Caco-2 (cell line): ENCODE data around the gene RAB12. TPM values are rescaled to one million over a fixed set of nuclear protein-coding genes. Genes with fewer than 3 reads are reported as not detected.

Experiments used
- BruUV-seq: library from RNA; stranded (reverse); fragments of 400-500 nt; replicated peaks from 2 replicates; lab custom pipeline; 2021; lab: Mats Ljungman, UMichigan
- CTCF ChIA-PET: fragments of 300-600 bp; sonication (Branson Sonifier 250); formaldehyde crosslinking; loops from one replicate; lab custom pipeline; 2022; ENCODE audit warnings: antibody characterized with exemption; lab: Charles Lee
- POLR2A ChIA-PET: fragments of 300-600 bp; sonication (Branson Sonifier 250); formaldehyde crosslinking; loops from one replicate; lab custom pipeline; 2022; ENCODE audit warnings: antibody characterized with exemption; lab: Charles Lee
- DNase-seq, 2 experiments: peaks; one replicate each; pipeline versions ENCODE4 v3.0.0 to v3.0.0-alpha.2; 2020 to 2022
- H3K27me3 ChIP-seq: replicated peaks from 2 replicates; pipeline ENCODE4 v1.6.0; 2011; ENCODE audit warnings: low read length; ENCODE audit not compliant: control insufficient read depth, insufficient read depth
- H3K36me3 ChIP-seq: 2 replicates; pipeline ENCODE4 v1.5.1; 2011; ENCODE audit warnings: low read length; ENCODE audit not compliant: control insufficient read depth, insufficient read depth
- H3K4me1 ChIP-seq: fragments of 250-450 bp; sonication (Bioruptor Pico); 2 replicates; pipeline ENCODE4 v1.5.1; 2020; ENCODE audit warnings: mild to moderate bottlenecking
- H3K4me3 ChIP-seq: 2 replicates; pipeline ENCODE4 v1.5.1; 2011; ENCODE audit warnings: low read depth, mild to moderate bottlenecking, control low read depth, low read length
- H3K9me3 ChIP-seq: fragments of 250-450 bp; sonication (Bioruptor Pico); 2 replicates; pipeline ENCODE4 v1.5.1; 2020; ENCODE audit warnings: mild to moderate bottlenecking, moderate library complexity
- H3K27ac Mint-ChIP-seq: one replicate; pipeline ENCODE4 v1.8.0; 2022; ENCODE audit warnings: mixed read lengths; ENCODE audit not compliant: unreplicated experiment
- H3K27me3 Mint-ChIP-seq: one replicate; pipeline ENCODE4 v1.8.0; 2022; ENCODE audit warnings: mixed read lengths; ENCODE audit not compliant: insufficient read depth, unreplicated experiment
- H3K36me3 Mint-ChIP-seq: one replicate; pipeline ENCODE4 v1.8.0; 2022; ENCODE audit warnings: mild to moderate bottlenecking, mixed read lengths; ENCODE audit not compliant: insufficient read depth, unreplicated experiment
- H3K4me1 Mint-ChIP-seq: one replicate; pipeline ENCODE4 v1.8.0; 2022; ENCODE audit warnings: low read depth, mixed read lengths; ENCODE audit not compliant: unreplicated experiment
- H3K4me3 Mint-ChIP-seq: one replicate; pipeline ENCODE4 v1.8.0; 2022; ENCODE audit warnings: mild to moderate bottlenecking, moderate library complexity, mixed read lengths; ENCODE audit not compliant: unreplicated experiment
- H3K9me3 Mint-ChIP-seq: one replicate; pipeline ENCODE4 v1.8.0; 2022; ENCODE audit warnings: mixed read lengths; ENCODE audit not compliant: unreplicated experiment
- intact Hi-C: fragments of 100-400 bp; cut with micrococcal nuclease; formaldehyde crosslinking; loops from one replicate; pipeline ENCODE4 v1.10.0; 2022; ENCODE audit not compliant: unreplicated experiment
- total RNA-seq: library from RNA; stranded (reverse); gene quantifications from 2 replicates; pipeline ENCODE4 v1.2.3, GENCODE V29; 2022
- TF ChIP-seq, protein P1 (sequence below), 2 experiments: fragments of 200-600 bp in 1 of 2; IDR thresholded peaks; 1 replicate in 1 of 2; 2 replicates in 1 of 2; pipeline versions ENCODE4 v1.5.1 to v1.8.0; 2011 to 2022; ENCODE audit warnings: antibody characterized with exemption in 1 of 2, control low read depth in 1 of 2, inconsistent platforms in 1 of 2, low read depth in 1 of 2, low read length in 1 of 2, mild to moderate bottlenecking in 1 of 2, moderate library complexity in 1 of 2; ENCODE audit not compliant: insufficient read depth in 1 of 2, severe bottlenecking in 1 of 2, unreplicated experiment in 1 of 2

RAB12 gene
- total RNA-seq, 1 experiment from 2014 or later: 42.8 TPM

DNA sequence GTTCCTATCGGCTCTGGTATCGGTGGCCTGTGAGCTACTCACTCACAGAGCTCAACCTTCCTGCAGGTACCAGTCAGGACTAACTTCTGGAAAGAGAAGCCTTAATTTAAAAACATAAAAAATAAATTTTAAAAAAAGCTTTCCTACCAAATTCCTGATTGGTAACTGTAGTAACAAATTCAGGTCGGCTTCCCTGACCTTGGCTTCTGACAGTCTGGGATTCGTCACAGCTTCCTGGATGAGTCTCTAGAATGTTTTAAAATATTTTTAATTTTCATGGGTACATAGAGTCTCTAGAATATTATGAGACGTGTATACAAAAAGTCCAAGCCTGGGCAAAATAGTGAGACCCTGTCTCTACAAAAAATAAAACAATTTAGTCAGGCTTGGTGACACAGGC, 51.1 kb downstream of the RAB12 start:
- Histone ChIP-seq H3K4me1 (no peaks in the 10 kb centered on the region), H3K9me3 (no peaks in the 10 kb centered on the region), H3K27me3 (no peaks in the 10 kb centered on the region), H3K4me3 (no peak overlapping the region), H3K36me3 (no peaks in the 10 kb centered on the region)
- TF ChIP-seq, protein P1, sequence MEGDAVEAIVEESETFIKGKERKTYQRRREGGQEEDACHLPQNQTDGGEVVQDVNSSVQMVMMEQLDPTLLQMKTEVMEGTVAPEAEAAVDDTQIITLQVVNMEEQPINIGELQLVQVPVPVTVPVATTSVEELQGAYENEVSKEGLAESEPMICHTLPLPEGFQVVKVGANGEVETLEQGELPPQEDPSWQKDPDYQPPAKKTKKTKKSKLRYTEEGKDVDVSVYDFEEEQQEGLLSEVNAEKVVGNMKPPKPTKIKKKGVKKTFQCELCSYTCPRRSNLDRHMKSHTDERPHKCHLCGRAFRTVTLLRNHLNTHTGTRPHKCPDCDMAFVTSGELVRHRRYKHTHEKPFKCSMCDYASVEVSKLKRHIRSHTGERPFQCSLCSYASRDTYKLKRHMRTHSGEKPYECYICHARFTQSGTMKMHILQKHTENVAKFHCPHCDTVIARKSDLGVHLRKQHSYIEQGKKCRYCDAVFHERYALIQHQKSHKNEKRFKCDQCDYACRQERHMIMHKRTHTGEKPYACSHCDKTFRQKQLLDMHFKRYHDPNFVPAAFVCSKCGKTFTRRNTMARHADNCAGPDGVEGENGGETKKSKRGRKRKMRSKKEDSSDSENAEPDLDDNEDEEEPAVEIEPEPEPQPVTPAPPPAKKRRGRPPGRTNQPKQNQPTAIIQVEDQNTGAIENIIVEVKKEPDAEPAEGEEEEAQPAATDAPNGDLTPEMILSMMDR (IDR thresholded peaks at IDR 0.05; ENCODE audit: insufficient read depth in 1 of 2, low read depth in 1 of 2, low read length in 1 of 2, severe bottlenecking in 1 of 2, unreplicated experiment in 1 of 2): no peak
- Mint-ChIP-seq H3K4me3 (no peak overlapping the region), H3K4me1 (peaks cover 12% of the 10 kb centered on the region), H3K9me3 (no peaks in the 10 kb centered on the region), H3K27ac (no peak overlapping the region), H3K27me3 (no peaks in the 10 kb centered on the region), H3K36me3 (no peaks in the 10 kb centered on the region)
- DNase-seq: no peak
- BruUV-seq: no TSS peak
- CTCF ChIA-PET: no interaction called here
- POLR2A ChIA-PET: no interaction called here
- intact Hi-C loops: no loop called here

DNA sequence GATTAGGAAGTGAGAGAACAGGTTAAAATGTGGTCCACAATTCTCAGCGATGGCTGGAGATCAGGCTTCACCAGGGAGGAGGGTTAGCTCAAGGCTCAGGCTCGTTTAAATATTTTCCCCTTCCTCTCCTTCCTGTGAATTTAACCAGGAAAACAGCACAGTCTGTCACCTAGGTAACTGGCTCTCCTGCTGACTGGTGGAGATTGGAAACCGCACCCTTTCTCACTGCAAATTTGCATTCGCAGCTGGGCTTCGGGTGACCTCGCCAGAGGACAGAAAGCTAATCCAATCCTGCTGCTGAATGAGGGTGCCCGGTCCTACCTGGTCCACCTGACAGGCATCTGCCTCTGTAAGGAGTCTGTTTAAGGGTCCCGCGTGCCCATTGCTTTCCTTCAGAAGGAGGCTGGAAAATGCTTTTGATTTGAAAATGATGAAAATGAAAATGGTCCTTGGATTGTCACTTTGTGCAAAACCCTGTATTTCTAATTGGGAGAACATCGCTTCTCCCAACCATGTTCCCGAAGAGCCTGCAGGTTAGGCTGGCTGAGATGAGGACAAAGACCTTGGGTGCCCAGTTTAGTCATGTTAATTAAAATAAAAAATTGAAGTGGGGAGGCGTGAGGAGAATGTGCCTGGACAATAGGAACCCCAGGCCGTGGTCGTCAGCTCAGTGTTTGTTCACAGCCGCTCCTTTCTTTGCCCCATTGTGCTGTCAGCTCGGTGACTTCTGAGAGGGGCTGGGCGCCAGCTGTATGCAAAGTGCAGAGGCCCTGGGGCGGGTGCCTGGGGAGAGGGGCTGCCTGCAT, 52.7 kb downstream of the RAB12 start:
- H3K36me3 ChIP-seq: no peaks in the 10 kb centered on the region
- Mint-ChIP-seq H3K4me3 (no peak overlapping the region), H3K27me3 (no peaks in the 10 kb centered on the region), H3K4me1 (peaks cover 12% of the 10 kb centered on the region), H3K9me3 (no peaks in the 10 kb centered on the region), H3K36me3 (no peaks in the 10 kb centered on the region), H3K27ac (no peak overlapping the region)
- ChIA-PET CTCF (no interaction called here), POLR2A (no interaction called here)
- H3K9me3 ChIP-seq: no peaks in the 10 kb centered on the region
- TF ChIP-seq, protein P1 (IDR thresholded peaks at IDR 0.05; ENCODE audit: insufficient read depth in 1 of 2, low read depth in 1 of 2, low read length in 1 of 2, severe bottlenecking in 1 of 2, unreplicated experiment in 1 of 2): no peak
- intact Hi-C loops: no loop called here
- H3K4me3 ChIP-seq: no peak overlapping the region
- no peaks in the 10 kb centered on the region for H3K27me3 ChIP-seq
- no TSS peak for BruUV-seq
- DNase-seq: peak in 1 of 2 experiments; percentile 22
- no peaks in the 10 kb centered on the region for H3K4me1 ChIP-seq

DNA sequence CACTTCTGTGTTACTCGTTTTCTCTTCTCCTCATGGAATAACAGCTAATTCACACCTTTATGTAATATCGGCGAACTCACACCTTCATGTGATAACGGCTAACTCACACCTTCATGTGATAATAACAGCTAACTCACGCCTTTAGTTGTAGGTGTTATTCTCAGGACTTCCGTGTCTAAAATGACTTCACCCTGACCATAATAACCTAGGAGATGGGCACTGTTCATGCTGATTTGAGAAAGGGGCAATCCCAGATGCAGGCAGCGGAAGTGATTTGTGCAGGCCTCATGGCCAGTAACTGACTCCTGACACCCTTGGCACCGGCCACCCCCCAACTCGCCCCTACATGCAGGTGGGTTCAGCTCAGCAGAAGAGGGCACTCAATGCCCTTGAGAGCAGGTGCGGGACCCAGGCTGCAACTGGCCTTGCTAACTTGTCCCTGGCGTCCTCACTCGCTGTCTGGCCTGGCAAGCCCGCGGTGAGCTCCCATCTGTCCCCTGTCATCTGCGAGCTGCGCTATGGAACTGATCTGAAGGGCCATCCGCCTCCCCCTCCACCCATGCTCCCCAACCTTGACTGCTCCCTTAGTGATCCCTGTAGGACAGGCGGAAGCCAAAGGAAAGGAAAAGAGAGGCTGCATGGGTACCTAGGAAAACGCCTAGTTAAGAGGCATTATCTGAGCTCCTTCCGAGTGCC, 53.5 kb downstream of the RAB12 start:
- ChIA-PET CTCF (no interaction called here), POLR2A (no interaction called here)
- Mint-ChIP-seq H3K36me3 (no peaks in the 10 kb centered on the region), H3K9me3 (no peaks in the 10 kb centered on the region), H3K4me1 (peaks cover 8% of the 10 kb centered on the region), H3K4me3 (no peak overlapping the region), H3K27ac (no peak overlapping the region), H3K27me3 (no peaks in the 10 kb centered on the region)
- Histone ChIP-seq H3K4me3 (no peak overlapping the region), H3K9me3 (no peaks in the 10 kb centered on the region), H3K36me3 (no peaks in the 10 kb centered on the region), H3K27me3 (no peaks in the 10 kb centered on the region), H3K4me1 (no peaks in the 10 kb centered on the region)
- no peak for DNase-seq
- BruUV-seq: no TSS peak
- intact Hi-C loops: no loop called here
- TF ChIP-seq, protein P1 (IDR thresholded peaks at IDR 0.05; ENCODE audit: insufficient read depth in 1 of 2, low read depth in 1 of 2, low read length in 1 of 2, severe bottlenecking in 1 of 2, unreplicated experiment in 1 of 2): no peak
